PC-9 (cell line): ENCODE measurements around the gene EMP2.

Experiments used
- CTCF ChIP-seq: fragments of 200-600 bp; sonication (generic); conservative IDR thresholded peaks from 2 replicates; pipeline ENCODE4 v1.6.1; 2017; ENCODE audit warnings: mixed run types, antibody characterized with exemption, mild to moderate bottlenecking, moderate library complexity
- EZH2 ChIP-seq: fragments of 200-600 bp; sonication (generic); IDR thresholded peaks from 2 replicates; pipeline ENCODE4 v1.8.0; 2017; ENCODE audit warnings: antibody characterized with exemption, low read depth

DNA sequence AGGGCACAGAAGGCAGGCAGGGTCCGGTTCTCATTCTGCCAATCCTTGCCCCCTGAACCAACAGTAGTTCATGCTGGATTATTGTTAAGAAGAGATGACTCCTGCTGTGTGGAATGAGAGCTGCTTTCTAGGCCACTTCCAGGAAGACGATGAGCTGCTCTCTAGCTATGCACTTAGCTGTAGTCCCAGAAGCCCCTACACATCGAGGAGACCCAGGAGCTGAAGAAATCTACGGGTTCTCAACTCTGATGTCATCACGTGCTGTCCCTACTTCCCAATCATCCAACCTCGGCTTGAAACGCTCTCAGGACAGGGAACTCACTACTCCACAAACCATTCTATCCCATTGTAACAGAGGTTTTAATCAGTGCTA lies 29.0 kb upstream of the EMP2 start:
- TF ChIP-seq CTCF (no peak), EZH2 (no peak)
